Activated T-cell treated with anti-CD3 and anti-CD28 coated beads for 24 hours (primary cell): Measurements from ENCODE around the gene SPATS2L.

Experiments used
- DNase-seq: peaks from one replicate; pipeline ENCODE4 v3.0.0-alpha.2; 2020; ENCODE audit warnings: low read depth

SPATS2L gene

GRCh38 chr2:200377355-200378336 is 71.2 kb downstream of the SPATS2L start:
- DNase-seq = no peak

DNA sequence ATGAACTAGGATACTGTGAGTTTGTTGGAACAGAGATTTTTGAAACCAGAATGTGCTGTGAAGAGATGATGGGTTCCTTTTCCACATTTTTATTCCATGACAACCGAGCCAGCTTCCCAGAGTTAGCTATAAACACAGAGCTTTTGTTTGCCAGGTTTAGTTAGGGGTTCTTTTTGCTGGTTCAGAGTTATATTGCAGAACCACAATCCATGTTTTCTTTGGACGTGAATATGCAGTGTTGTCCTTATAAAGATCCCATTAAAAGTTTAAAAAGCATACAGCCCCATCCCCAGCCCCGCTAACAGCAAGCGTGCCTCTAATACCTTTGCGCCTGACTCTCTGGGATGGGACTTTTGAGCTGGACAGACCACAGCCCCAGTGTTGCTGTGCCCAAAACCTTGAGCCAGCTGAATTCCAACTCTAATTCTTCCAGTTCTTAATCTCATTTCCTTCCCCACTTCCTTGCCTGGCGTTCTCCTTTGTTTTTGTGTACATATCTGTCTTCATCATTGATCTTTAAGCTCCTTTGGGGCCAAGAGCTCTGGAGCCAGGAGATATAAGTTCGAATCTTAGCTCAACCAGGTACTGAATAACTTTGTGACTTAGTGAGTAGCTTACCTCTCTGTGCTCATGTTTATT is 72.3 kb downstream of the SPATS2L start:
- DNase-seq = no peak

- DNase-seq = no peak
Measured at GRCh38 chr2:200379481-200380090, 73.1 kb downstream of the SPATS2L start.

- no peak for DNase-seq
Measured at GRCh38 chr2:200380091-200380561, 73.6 kb downstream of the SPATS2L start.

DNA sequence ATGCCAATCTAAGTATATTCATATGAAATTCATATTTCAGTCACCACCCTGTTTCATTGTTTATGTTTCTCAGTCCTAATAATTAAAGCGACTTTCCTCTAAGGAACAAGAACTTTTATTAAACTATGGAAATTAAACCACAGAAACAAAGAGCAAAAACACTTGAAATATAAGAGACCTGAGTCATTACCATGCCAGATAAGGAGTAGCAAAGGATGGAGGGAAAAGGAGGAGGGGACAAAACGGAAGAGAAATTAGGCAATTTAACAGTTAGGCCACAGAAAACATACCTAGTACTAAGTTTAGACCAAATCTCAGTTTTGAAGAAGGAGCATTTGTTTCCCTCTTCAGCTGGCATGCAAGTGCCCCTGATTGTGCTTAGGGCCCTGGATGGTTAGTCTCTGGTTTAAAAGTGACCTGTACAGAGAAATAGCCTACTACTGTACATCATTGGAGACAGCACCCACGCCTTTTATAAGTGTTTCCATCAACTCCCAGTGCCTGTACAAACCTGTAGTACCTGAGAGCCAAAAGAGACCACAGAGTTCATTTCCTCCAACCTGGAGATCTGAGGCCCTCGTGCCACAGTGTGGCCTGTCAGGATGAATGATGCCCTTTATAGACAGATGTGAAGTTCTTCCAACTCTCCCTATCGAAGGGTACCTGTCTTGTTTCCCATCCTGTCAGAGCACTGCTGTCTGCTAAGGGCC is 74.5 kb downstream of the SPATS2L start:
- no peak for DNase-seq

- DNase-seq = no peak
Measured at GRCh38 chr2:200382874-200383273, 76.4 kb downstream of the SPATS2L start.

- DNase-seq = no peak
Measured at GRCh38 chr2:200383380-200384110, 77.1 kb downstream of the SPATS2L start.

DNA sequence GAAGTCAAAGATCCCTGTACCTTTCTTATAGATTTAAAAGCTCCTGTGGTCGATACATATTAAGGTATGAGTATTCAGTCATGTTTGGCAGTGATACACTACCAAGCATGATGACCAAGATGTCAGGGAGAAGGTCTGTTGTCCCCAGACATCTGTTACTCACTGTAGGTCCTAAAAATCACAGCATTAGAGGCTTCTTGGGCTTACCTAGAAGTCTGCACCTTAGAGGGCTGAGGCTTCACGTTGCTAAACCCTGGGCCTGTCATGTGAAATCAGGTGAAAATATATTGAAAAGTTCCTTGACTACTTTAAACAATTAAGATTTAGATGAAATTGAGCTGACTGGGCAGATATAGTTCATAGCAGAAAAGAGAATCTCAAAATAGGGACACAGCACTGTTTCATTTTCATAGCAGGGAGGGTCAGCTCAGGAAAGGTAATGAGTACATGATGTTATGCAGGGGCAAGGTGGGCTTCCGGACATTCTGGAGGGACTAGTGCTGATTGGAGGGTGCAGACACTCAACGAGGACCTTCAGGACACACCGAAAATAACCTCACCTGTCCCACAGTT is 78.7 kb downstream of the SPATS2L start:
- DNase-seq = no peak

GRCh38 chr2:200393191-200393590 is 86.7 kb downstream of the SPATS2L start:
- no peak for DNase-seq

- no peak for DNase-seq
Measured at GRCh38 chr2:200394045-200394444, 87.6 kb downstream of the SPATS2L start.

DNA sequence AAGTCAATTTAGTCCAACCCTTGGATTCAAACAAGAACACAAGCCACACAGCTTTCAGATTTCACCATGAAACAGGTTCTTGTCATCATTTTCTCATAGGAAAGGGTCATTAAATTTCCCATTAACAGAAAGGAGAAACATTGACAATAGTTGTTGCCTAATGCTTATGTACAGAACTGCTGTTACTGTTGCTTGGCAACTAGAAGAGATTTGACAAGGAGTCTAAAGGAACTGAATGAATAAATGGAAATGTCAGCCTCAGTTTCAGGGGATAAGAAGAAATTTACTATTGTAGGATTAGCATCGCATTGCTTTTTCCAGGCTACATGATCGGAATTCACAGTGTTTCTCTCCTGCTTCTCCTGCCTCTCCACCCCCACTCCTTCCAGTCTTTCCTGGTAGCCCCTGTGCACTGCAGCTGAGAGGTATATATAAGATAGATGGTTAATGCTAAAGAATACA is 90.3 kb downstream of the SPATS2L start:
- DNase-seq = no peak

DNA sequence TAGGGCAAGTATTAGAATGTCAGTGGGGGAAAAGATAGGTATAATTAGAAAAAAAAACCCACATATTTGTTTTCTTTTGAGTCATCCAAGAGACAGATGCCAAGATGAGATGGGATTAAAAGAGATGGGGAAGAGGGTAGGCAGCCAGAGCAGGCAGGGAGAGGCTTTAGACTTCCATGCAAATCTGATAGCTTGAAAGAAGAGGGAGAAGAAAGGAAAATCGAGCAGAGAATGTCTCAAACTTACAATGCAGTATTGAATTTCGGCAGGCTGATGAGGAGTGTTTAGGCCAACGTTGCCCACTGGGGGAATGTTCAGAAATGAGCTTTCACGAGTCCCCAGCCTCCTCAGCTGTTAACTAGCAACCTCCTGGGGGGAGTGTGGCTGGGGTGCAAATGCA is 91.3 kb downstream of the SPATS2L start:
- DNase-seq = no peak

DNA sequence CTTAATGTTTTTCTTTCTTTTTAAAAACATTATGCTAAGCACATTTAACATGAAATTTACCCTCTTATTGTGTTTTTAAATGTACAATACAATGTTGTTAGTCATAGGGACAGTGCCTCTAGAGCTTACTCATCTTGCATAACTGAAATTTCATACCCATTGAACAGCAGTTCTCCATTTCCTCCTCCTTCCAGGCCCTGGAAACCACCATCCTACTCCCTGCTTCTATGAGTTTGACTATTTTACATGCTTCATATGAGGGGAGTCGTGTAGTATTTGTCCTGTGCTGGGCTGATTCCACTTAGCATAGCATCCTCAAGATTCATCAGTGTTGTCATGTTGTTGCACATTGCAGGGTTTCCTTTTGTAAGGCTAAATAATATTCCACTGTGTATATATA is 92.6 kb downstream of the SPATS2L start:
- DNase-seq = no peak

- DNase-seq = no peak
Measured at GRCh38 chr2:200399636-200400035, 93.1 kb downstream of the SPATS2L start.

DNA sequence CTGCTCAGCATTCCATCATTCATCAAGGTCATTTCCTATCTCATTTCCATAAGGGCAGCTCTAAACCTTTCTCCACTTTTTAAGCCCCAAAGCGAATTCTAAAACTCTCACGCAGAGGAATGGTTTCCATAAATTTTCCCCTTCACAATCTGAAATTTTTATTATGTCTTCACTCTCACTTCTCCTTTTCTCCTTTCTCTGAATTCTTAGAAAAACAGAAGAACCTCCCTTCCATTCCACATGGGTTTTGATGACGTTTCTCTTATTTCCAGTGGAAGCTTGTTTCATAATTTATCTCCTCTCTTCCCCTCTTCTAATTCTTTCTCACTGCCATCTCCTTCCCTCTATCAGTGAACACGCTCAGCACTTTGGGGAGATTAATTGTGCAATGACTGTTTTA is 97.3 kb downstream of the SPATS2L start:
- DNase-seq = no peak

DNA sequence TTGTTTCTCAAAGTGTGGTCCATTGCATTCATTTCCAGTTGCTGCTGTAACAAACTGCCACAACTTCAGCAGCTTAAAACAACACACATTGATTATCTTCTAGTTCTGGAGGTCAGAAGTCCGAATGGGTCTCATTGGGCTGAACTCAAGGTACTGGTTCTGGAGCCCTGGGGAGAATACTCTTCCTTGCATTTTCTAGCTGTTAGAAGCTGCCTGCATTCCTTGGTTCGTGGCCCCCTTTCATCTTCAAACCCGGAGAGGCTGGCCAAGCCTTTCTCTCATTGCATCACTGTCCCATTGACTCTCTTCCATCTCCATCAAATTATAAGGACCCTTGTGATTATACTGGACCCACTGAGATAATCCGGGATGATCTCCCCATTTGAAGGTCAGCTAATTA is 98.1 kb downstream of the SPATS2L start:
- DNase-seq = no peak

DNA sequence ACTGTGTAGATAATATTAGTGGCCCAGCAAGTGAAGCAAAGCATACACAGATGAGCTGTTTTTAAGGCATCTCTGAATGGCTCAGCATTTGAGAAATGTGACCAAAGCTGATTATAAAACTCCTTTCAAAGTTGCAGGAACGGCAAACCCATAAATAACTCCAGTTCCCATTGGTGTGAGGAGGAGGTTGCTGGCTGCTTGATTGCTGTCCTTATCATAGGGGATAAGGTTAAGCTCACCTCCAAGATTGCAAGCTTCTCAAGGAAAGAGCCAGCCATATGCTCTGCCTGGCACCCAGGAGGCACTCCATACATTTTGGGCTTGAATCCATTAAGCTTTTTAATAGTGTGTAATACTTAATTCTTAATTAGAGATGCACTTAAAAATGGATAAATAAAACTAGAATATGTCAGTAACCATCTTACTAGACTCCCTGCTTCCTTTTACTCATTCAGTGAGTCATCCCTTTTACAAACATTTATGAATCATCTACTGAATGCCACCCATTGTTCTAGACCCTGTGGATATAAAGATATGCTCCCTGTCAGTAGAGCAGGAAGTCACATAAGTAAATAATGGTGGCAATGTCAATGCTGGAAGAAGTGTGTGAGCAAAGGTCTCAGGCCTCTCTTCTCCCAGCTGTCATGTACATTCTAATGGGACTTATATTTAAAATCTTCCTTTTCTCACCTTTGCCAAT is 99.3 kb downstream of the SPATS2L start:
- DNase-seq = no peak

DNA sequence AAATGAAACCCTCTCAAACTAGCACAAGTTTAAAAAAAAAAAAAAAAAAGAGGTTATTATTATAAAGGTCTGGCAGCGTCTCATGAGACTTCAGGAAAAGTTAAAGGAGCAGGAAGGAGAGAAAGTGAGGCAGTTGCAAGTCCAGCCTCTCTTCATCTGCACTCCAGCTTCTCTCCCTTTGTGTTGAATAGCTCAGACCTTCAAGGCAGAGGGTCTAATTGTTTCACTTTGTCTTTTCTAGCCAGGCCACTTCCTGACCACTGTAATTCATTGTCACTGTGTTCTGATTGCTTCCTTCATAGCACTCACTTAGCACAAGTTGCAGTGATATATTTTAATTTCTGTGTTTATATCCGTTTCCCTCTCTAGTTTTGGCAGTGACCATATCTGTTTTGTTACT is 99.9 kb downstream of the SPATS2L start:
- no peak for DNase-seq

DNA sequence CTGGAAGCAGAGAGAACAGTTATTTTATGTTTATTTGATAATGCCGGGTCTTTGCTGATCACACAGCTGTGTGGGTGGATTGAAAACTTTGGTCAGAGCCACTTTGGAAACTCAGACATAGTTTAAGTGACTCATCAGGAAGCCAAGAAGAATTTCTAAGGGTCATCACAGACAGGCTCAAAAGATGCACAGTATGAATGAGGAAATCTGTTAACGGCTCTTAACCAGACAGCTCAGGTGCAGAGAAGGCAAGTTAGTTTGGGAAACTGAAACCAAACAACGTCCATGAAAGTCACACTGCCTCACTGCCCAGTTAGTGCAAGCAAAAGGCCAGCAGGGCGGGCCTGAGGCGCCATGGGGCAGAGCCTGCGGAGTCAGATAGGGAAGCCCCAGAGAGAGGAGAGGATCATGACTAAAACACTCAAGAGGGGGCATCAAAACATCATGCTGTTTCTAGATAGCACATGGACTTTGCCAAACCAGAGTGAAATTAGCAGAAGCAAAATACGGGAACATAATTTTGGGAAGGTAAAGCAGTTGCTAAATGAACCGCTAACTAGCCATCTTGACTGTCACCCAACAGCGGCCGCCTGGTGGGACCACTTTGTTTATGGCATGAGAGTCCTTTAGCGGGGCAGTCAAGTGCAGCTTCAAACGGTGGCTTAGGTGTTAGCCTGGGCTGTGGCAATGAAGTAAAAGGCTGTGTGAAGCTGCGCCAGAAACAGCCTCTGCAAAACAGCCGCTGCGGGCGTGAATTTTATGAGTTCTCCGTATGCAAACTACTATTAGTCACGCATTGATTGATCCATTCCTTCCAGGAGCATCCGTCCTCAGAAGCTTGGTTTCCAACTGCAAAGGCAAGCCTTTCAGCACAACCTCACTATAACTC is 102.2 kb downstream of the SPATS2L start:
- DNase-seq = no peak
